ENCODE measurements around the gene MRPL21.

MRPL21 gene

GRCh38 chr11:68934666-68935065 lies 31.0 kb upstream of the MRPL21 start:
- DNase-seq, result no peak

- no peak for DNase-seq
Observed at GRCh38 chr11:68934321-68934645, 30.7 kb upstream of the MRPL21 start.

GRCh38 chr11:68933605-68934320 lies 30.1 kb upstream of the MRPL21 start:
- peak; percentile 55 to 78 for DNase-seq

- peak in 1 of 2 experiments; percentile 34 for DNase-seq
Observed at GRCh38 chr11:68932933-68933577, 29.4 kb upstream of the MRPL21 start.

GRCh38 chr11:68932358-68932757 lies 28.7 kb upstream of the MRPL21 start:
- no peak for DNase-seq

- DNase-seq, result no peak
Observed at GRCh38 chr11:68931911-68932310, 28.3 kb upstream of the MRPL21 start.

GRCh38 chr11:68930991-68931855 lies 27.6 kb upstream of the MRPL21 start:
- no peak for DNase-seq

- no peak for DNase-seq
Observed at GRCh38 chr11:68929706-68930570, 26.3 kb upstream of the MRPL21 start.

GRCh38 chr11:68929135-68929534 lies 25.5 kb upstream of the MRPL21 start:
- no peak for DNase-seq

GRCh38 chr11:68928136-68928880 lies 24.7 kb upstream of the MRPL21 start:
- no peak for DNase-seq

- DNase-seq, result no peak
Observed at GRCh38 chr11:68927280-68928135, 23.9 kb upstream of the MRPL21 start.

- DNase-seq, result no peak
Observed at GRCh38 chr11:68925611-68926010, 22.0 kb upstream of the MRPL21 start.

- no peak for DNase-seq
Observed at GRCh38 chr11:68924073-68924925, 20.7 kb upstream of the MRPL21 start.

GRCh38 chr11:68923614-68924013 lies 20.0 kb upstream of the MRPL21 start:
- DNase-seq, result no peak

GRCh38 chr11:68916439-68916838 lies 12.8 kb upstream of the MRPL21 start:
- DNase-seq, result no peak

GRCh38 chr11:68914761-68915160 lies 11.1 kb upstream of the MRPL21 start:
- DNase-seq, result no peak

GRCh38 chr11:68913188-68913587 lies 9.6 kb upstream of the MRPL21 start:
- DNase-seq, result no peak

- no peak for DNase-seq
Observed at GRCh38 chr11:68912254-68912653, 8.6 kb upstream of the MRPL21 start.

GRCh38 chr11:68911731-68912130 lies 8.1 kb upstream of the MRPL21 start:
- DNase-seq, result no peak

GRCh38 chr11:68910965-68911364 lies 7.3 kb upstream of the MRPL21 start:
- no peak for DNase-seq

Data from NCI-H2081 (cell line).